Adrenal gland (tissue), 12 donors: ENCODE results near the gene IGF2R. TPM values are rescaled to one million over a fixed set of nuclear protein-coding genes. Genes with fewer than 3 reads are reported as not detected.

Experiments used
- DNase-seq, 7 donors: peaks; one replicate each; pipeline ENCODE4 v3.0.0-alpha.2; 2019 to 2020
- H3K27ac ChIP-seq, 5 donors: fragments of 200-600 bp; sonication (generic) in 4 of 5; 1 replicate in 3 of 5; 2 replicates in 2 of 5; pipeline versions ENCODE4 v1.5.1 to v1.8.0; 2016 to 2020; ENCODE audit warnings: mild to moderate bottlenecking in 1 of 5
- H3K27me3 ChIP-seq: fragments of 200-600 bp; 2 replicates; pipeline ENCODE4 v1.8.0; 2021
- H3K36me3 ChIP-seq, 2 donors: fragments of 200-600 bp; replicated peaks in 1 of 2; 1 replicate in 1 of 2; 2 replicates in 1 of 2; pipeline versions ENCODE4 v1.5.1 to v1.8.0; 2018 to 2022
- H3K4me1 ChIP-seq, 2 donors: fragments of 200-600 bp; replicated peaks in 1 of 2; 1 replicate in 1 of 2; 2 replicates in 1 of 2; pipeline versions ENCODE4 v1.5.1 to v1.8.0; 2018 to 2021
- H3K4me3 ChIP-seq, 4 donors: fragments of 200-600 bp; sonication (generic) in 3 of 4; one replicate each; pipeline ENCODE4 v1.5.1; 2016 to 2018
- H3K9me3 ChIP-seq, 3 donors: fragments of 200-600 bp; sonication (generic) in 1 of 3; replicated peaks in 1 of 3; 1 replicate in 2 of 3; 2 replicates in 1 of 3; pipeline versions ENCODE4 v1.5.1 to v1.8.0; 2016 to 2021
- POLR2A ChIP-seq, 2 donors: fragments of 450-650 bp; IDR thresholded peaks; one replicate each; pipeline ENCODE4 v1.6.1; 2017; ENCODE audit warnings: antibody characterized with exemption in 2 of 2, mild to moderate bottlenecking in 2 of 2, moderate library complexity in 1 of 2
- WGBS, 4 donors: extraction: QIAGEN DNeasy Blood & Tissue Kit in 2 of 4; methylation state at CpG; one replicate each; pipeline versions ENCODE4 v1.1.5 to v1.1.7; 2013 to 2017; 5-methylcytosine and 5-hydroxymethylcytosine counted together
- intact Hi-C, 2 donors: fragments of 100-400 bp; cut with DNase I; formaldehyde crosslinking; loops; one replicate each; pipeline versions ENCODE4 v1.14.1 to v1.15.0; 2022 to 2023
- polyA plus RNA-seq, 3 donors: library from polyadenylated mRNA; stranded (reverse); fragments of 200-250 nt in 2 of 3; fragments of 350-450 nt in 1 of 3; fragmentation: Illumina TruSeq in 1 of 3; extraction: RNeasy Lipid Tissue Mini Kit (QIAGEN cat#74804) in 1 of 3; gene quantifications; one replicate each; pipeline ENCODE4 v1.2.3, GENCODE V29; 2013 to 2014
- total RNA-seq, 9 donors: library from RNA; depleted of rRNA in 4 of 9; stranded (reverse); fragments of >200 nt in 4 of 9; fragments of 120-200 nt in 1 of 9; fragmentation: NEBNext Ultra II Directional in 1 of 9; extraction: Animal tissue kit (Norgen Biotek cat#: 25700) in 1 of 9; gene quantifications; one replicate each; pipeline versions ENCODE4 v1.1.0 to v1.2.4, GENCODE V29; 2013 to 2023
- TF ChIP-seq, protein P1 (sequence below), 6 experiments: fragments of 450-650 bp in 4 of 6; fragments of 200-600 bp in 2 of 6; sonication (generic) in 1 of 6; IDR thresholded peaks; 1 replicate in 5 of 6; 2 replicates in 1 of 6; pipeline versions ENCODE4 v1.5.1 to v1.8.0; 2016 to 2021; ENCODE audit warnings: antibody characterized with exemption in 6 of 6, mild to moderate bottlenecking in 2 of 6, moderate library complexity in 1 of 6
- donor health status: healthy with polysubstance abuse.
- donor health status: Bipolar disorder and iron deficiency.
- donor health status: DM: yes; HTN: yes; CAD: no.
- donor health status: DM: no; HTN: no; CAD: no.
- donor health status: DM: no; HTN: no; CAD: no.
- donor health status: DM: yes; HTN: yes; CAD: no.

The IGF2R gene
- total and polyA plus RNA-seq, 12 donors: 17.1 to 154 (median 89.8) TPM

GRCh38 chr6:160042788-160043301, 74.0 kb downstream of the IGF2R start:
- Histone ChIP-seq H3K4me1 (peaks cover 13 to 24% of the 10 kb centered on the region in 2 donors), H3K27me3 (no peaks in the 10 kb centered on the region), H3K9me3 (no peaks in the 10 kb centered on the region), H3K27ac (peak overlapping the region in 4 of 5 donors; percentile 30 to 67 (median 62)), H3K36me3 (peaks cover 0 to 65% of the 10 kb centered on the region in 2 donors), H3K4me3 (no peak overlapping the region)
- 36 to 54% (median 47%) methylated on average over 11 of the region's 11 CpGs for WGBS, 4 donors
- intact Hi-C loops: no loop called here
- peak in 4 of 7 donors; percentile 33 to 57 (median 43) for DNase-seq
- TF ChIP-seq, protein P1, sequence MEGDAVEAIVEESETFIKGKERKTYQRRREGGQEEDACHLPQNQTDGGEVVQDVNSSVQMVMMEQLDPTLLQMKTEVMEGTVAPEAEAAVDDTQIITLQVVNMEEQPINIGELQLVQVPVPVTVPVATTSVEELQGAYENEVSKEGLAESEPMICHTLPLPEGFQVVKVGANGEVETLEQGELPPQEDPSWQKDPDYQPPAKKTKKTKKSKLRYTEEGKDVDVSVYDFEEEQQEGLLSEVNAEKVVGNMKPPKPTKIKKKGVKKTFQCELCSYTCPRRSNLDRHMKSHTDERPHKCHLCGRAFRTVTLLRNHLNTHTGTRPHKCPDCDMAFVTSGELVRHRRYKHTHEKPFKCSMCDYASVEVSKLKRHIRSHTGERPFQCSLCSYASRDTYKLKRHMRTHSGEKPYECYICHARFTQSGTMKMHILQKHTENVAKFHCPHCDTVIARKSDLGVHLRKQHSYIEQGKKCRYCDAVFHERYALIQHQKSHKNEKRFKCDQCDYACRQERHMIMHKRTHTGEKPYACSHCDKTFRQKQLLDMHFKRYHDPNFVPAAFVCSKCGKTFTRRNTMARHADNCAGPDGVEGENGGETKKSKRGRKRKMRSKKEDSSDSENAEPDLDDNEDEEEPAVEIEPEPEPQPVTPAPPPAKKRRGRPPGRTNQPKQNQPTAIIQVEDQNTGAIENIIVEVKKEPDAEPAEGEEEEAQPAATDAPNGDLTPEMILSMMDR (IDR thresholded peaks at IDR 0.05): no peak
- peak in 1 of 2 donors; percentile 28 for TF ChIP-seq POLR2A (IDR thresholded peaks at IDR 0.05)

- intact Hi-C loops: no loop called here
- H3K4me3 ChIP-seq: no peak overlapping the region
- DNase-seq: no peak
- peak overlapping the region in 2 of 5 donors; percentile 61 to 67 for H3K27ac ChIP-seq
- no peak for TF ChIP-seq POLR2A (IDR thresholded peaks at IDR 0.05)
- TF ChIP-seq, protein P1 (IDR thresholded peaks at IDR 0.05): no peak
- no peaks in the 10 kb centered on the region for H3K27me3 ChIP-seq
- H3K36me3 ChIP-seq: peaks cover 0 to 74% of the 10 kb centered on the region in 2 donors
- peaks cover 13 to 24% of the 10 kb centered on the region in 2 donors for H3K4me1 ChIP-seq
- 91 to 96% (median 94%) methylated on average over 4 of the region's 4 CpGs for WGBS, 4 donors
- H3K9me3 ChIP-seq: no peaks in the 10 kb centered on the region
These were observed 74.9 kb downstream of the IGF2R start for GRCh38 chr6:160043784-160044183.

DNA sequence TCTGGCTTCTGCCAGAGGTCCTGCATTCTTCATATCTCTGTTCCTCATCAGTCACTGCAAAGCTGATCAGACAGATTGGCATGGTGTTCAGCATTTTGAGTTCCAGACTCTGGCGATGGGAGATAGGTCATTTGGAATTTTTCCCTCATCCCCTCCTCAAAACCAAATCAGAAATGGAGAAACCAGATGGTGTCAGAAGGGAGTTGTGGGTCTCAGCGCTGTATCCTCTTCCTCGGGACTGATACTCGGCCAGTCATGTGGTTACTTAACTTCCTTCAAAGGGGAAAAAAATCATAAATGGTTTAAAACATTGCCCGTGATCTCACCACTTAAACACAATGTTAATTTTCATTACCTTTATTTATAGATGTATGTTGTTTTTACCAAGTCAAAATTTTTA, 75.8 kb downstream of the IGF2R start:
- H3K27me3 ChIP-seq: no peaks in the 10 kb centered on the region
- H3K4me3 ChIP-seq: no peak overlapping the region
- peaks cover 0 to 83% of the 10 kb centered on the region in 2 donors for H3K36me3 ChIP-seq
- DNase-seq: no peak
- peaks cover 13 to 24% of the 10 kb centered on the region in 2 donors for H3K4me1 ChIP-seq
- H3K9me3 ChIP-seq: no peaks in the 10 kb centered on the region
- intact Hi-C loops: no loop called here
- TF ChIP-seq POLR2A (IDR thresholded peaks at IDR 0.05): no peak
- TF ChIP-seq, protein P1 (IDR thresholded peaks at IDR 0.05): no peak
- H3K27ac ChIP-seq: no peak overlapping the region
- 82 to 93% (median 86%) methylated on average over 5 of the region's 5 CpGs for WGBS, 4 donors

GRCh38 chr6:160048471-160048870, 79.6 kb downstream of the IGF2R start:
- H3K36me3 ChIP-seq: peaks cover 0 to 86% of the 10 kb centered on the region in 2 donors
- H3K9me3 ChIP-seq: no peaks in the 10 kb centered on the region
- peaks cover under 1 to 6% of the 10 kb centered on the region in 2 donors for H3K4me1 ChIP-seq
- no peak overlapping the region for H3K4me3 ChIP-seq
- H3K27me3 ChIP-seq: no peaks in the 10 kb centered on the region
- TF ChIP-seq, protein P1 (IDR thresholded peaks at IDR 0.05): no peak
- no peak for TF ChIP-seq POLR2A (IDR thresholded peaks at IDR 0.05)
- DNase-seq: no peak
- intact Hi-C loops: no loop called here
- WGBS, 4 donors: 86 to 91% (median 88%) methylated on average over 6 of the region's 6 CpGs
- H3K27ac ChIP-seq: no peak overlapping the region
